ENCODE measurements around the gene ADARB1. TPM values are rescaled to one million over a fixed set of nuclear protein-coding genes. Genes with fewer than 3 reads are reported as not detected.

ADARB1 gene
- total and polyA plus RNA-seq, 2 experiments from 2014 or later, result 16.0 to 17.3 TPM

DNA sequence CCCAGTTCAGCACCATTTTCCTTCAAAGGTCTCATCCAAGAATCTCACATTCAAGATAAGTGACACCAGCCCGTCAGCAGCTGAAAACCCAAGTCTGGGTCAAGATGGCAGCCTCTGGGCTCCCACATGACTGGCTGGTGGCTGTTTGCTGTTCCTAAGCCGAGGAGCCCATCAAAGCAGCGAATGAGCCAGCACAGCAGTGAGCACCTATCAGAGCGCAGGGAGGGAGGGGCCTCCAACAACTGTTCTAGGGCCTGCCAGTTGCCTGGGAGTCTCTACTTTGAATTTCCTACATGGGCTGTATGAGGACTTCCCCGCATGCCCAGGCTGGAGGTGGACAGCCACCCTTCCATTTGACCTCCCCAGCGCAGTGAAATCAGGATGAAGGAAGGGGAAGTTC is 102.7 kb downstream of the ADARB1 start:
- Histone ChIP-seq H3K27me3 (no peaks in the 10 kb centered on the region), H3K36me3 (replicated peaks; ENCODE audit: insufficient read depth, low read depth) (no peaks in the 10 kb centered on the region), H3K9me3 (ENCODE audit: low read depth) (no peaks in the 10 kb centered on the region), H3K4me1 (ENCODE audit: insufficient read depth) (no peaks in the 10 kb centered on the region), H3K4me3 (no peak overlapping the region), H3K4me2 (no peak overlapping the region), H4K20me1 (ENCODE audit: insufficient read depth, poor library complexity, severe bottlenecking) (no peaks in the 10 kb centered on the region), H3K79me2 (no peaks in the 10 kb centered on the region), H3K9me2 (replicated peaks; ENCODE audit: insufficient read depth) (no peaks in the 10 kb centered on the region), H2AFZ (no peak overlapping the region), H3K27ac (no peak overlapping the region)
- 97% methylated on average over 6 of the region's 6 CpGs for WGBS (ENCODE audit: low lambda C conversion rate, missing lambda C conversion rate)
- no peak for DNase-seq (ENCODE audit: low spot score)
- no peak for TF ChIP-seq CTCF (IDR thresholded peaks at IDR 0.05; ENCODE audit: poor library complexity)
- no peak for TF ChIP-seq EZH2 (IDR thresholded peaks at IDR 0.05; ENCODE audit: borderline replicate concordance)
- no peak for TF ChIP-seq EZH2phosphoT487 (IDR thresholded peaks at IDR 0.05; ENCODE audit: low read depth, severe bottlenecking, unreplicated experiment)

DNA sequence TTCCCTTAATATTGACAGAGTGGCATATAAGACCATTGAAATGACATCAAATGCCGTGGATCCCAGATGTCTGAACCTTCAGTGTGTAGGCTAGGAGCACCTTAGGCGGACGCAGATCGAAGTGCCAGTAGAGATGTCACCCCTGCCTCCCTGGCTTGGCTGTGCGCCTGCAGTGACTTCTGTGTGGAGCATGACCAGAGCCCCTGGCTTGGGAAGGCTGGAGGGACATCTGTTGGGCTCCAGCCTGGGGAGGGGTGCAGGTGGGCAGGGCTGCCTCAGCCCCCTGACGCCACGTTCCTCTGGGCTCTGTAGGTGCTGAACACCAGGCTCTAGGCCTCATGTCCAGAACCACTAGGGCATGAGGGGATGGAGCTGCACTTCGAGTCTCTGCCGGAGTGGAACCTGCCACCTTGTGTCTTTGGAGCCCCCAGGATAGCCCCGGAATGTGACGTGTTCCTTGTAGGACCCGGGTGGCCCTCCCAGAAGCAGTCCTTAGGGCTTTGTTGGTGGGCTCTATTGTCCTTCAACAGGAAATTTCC is 103.8 kb downstream of the ADARB1 start:
- Histone ChIP-seq H3K4me3 (no peak overlapping the region), H3K4me1 (ENCODE audit: insufficient read depth) (no peaks in the 10 kb centered on the region), H3K9me3 (ENCODE audit: low read depth) (no peaks in the 10 kb centered on the region), H2AFZ (no peak overlapping the region), H3K27me3 (no peaks in the 10 kb centered on the region), H3K36me3 (replicated peaks; ENCODE audit: insufficient read depth, low read depth) (no peaks in the 10 kb centered on the region), H3K27ac (no peak overlapping the region), H3K4me2 (no peak overlapping the region), H3K9me2 (replicated peaks; ENCODE audit: insufficient read depth) (no peaks in the 10 kb centered on the region), H4K20me1 (ENCODE audit: insufficient read depth, poor library complexity, severe bottlenecking) (no peaks in the 10 kb centered on the region), H3K79me2 (no peaks in the 10 kb centered on the region)
- DNase-seq (ENCODE audit: low spot score), result no peak
- TF ChIP-seq EZH2 (IDR thresholded peaks at IDR 0.05; ENCODE audit: borderline replicate concordance) (no peak), CTCF (IDR thresholded peaks at IDR 0.05; ENCODE audit: poor library complexity) (no peak)
- 96% methylated on average over 12 of the region's 12 CpGs for WGBS (ENCODE audit: low lambda C conversion rate, missing lambda C conversion rate)

- H4K20me1 ChIP-seq (ENCODE audit: insufficient read depth, poor library complexity, severe bottlenecking), result no peaks in the 10 kb centered on the region
- no peaks in the 10 kb centered on the region for H3K4me1 ChIP-seq (ENCODE audit: insufficient read depth)
- no peaks in the 10 kb centered on the region for H3K36me3 ChIP-seq (replicated peaks; ENCODE audit: insufficient read depth, low read depth)
- H3K4me2 ChIP-seq, result no peak overlapping the region
- H3K79me2 ChIP-seq, result no peaks in the 10 kb centered on the region
- WGBS (ENCODE audit: low lambda C conversion rate, missing lambda C conversion rate), result 94% methylated on average over 11 of the region's 11 CpGs
- no peak overlapping the region for H3K27ac ChIP-seq
- DNase-seq (ENCODE audit: low spot score), result no peak
- no peaks in the 10 kb centered on the region for H3K9me2 ChIP-seq (replicated peaks; ENCODE audit: insufficient read depth)
- TF ChIP-seq EZH2phosphoT487 (IDR thresholded peaks at IDR 0.05; ENCODE audit: low read depth, severe bottlenecking, unreplicated experiment) (no peak), EZH2 (IDR thresholded peaks at IDR 0.05; ENCODE audit: borderline replicate concordance) (no peak), CTCF (IDR thresholded peaks at IDR 0.05; ENCODE audit: poor library complexity) (no peak)
- no peak overlapping the region for H2AFZ ChIP-seq
- no peak overlapping the region for H3K4me3 ChIP-seq
- H3K27me3 ChIP-seq, result no peaks in the 10 kb centered on the region
- H3K9me3 ChIP-seq (ENCODE audit: low read depth), result no peaks in the 10 kb centered on the region
These were observed 104.6 kb downstream of the ADARB1 start for GRCh38 chr21:45178971-45179370.
